ENCODE results near the gene GAL. TPM values are rescaled to one million over a fixed set of nuclear protein-coding genes. Genes with fewer than 3 reads are reported as not detected.

GAL gene
- total RNA-seq, 1 donor from 2014 or later, result 23.4 TPM

DNA sequence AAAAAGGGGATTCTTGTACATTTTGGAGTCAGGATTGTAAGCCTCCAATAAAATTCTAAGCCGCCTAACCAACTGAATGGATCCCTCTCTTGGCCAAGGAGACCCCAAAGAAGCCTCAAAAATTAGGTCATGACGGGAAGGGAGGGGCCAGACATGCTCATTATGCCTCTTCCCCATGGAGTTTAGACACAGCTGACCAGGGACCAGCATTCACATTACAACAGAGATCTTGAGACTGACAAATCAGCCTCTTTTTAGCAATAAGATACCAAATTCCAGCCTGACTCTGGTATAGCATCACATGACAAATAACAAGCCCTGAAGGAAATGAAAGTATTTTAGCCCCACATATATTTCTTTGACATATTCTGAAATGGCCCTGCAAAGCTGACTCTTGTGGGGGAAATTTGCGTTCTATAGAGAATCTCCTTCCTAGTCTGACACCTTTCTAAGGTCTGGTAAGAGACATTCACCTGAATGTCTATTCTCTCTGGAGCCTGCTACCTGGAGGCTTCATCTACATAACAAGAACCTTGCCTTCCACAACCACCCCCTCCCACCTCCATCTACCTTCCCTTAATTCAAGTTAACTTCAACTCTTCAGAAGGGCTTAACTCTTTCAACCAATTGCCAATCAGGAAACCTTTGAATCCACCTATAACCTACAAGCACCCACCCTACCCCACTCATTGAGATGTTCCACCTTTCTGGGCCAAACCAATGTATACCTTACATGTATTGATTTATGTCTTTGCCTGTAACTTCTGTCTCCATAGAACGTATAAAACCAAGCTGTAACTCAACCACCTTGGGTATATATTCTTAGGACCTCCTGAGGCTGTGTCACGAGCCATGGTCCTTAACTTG is 10.3 kb downstream of the GAL start:
- no peak overlapping the region for H3K27ac Mint-ChIP-seq (ENCODE audit: unreplicated experiment)
- no peak overlapping the region for H3K27ac ChIP-seq (ENCODE audit: low read depth, low read length)
- no peaks in the 10 kb centered on the region for H3K79me2 ChIP-seq (ENCODE audit: insufficient read depth, low read length)
- no peak overlapping the region for H3K4me3 ChIP-seq (ENCODE audit: insufficient read depth, low read depth, low read length)
- peaks cover 34% of the 10 kb centered on the region for H3K27me3 ChIP-seq (ENCODE audit: insufficient read depth, low read length)
- H3K4me1 ChIP-seq (ENCODE audit: insufficient read depth, low read length), result no peaks in the 10 kb centered on the region
- DNase-seq (ENCODE audit: low read depth), result no peak
- TF ChIP-seq EZH2 (IDR thresholded peaks at IDR 0.05; ENCODE audit: insufficient read depth, low read length), result no peak
- TF ChIP-seq, protein P1, sequence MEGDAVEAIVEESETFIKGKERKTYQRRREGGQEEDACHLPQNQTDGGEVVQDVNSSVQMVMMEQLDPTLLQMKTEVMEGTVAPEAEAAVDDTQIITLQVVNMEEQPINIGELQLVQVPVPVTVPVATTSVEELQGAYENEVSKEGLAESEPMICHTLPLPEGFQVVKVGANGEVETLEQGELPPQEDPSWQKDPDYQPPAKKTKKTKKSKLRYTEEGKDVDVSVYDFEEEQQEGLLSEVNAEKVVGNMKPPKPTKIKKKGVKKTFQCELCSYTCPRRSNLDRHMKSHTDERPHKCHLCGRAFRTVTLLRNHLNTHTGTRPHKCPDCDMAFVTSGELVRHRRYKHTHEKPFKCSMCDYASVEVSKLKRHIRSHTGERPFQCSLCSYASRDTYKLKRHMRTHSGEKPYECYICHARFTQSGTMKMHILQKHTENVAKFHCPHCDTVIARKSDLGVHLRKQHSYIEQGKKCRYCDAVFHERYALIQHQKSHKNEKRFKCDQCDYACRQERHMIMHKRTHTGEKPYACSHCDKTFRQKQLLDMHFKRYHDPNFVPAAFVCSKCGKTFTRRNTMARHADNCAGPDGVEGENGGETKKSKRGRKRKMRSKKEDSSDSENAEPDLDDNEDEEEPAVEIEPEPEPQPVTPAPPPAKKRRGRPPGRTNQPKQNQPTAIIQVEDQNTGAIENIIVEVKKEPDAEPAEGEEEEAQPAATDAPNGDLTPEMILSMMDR (IDR thresholded peaks at IDR 0.05; ENCODE audit: insufficient read depth, low read depth, low read length), result no peak
- H3K9ac ChIP-seq (ENCODE audit: low read length), result no peak overlapping the region
- peaks cover 10% of the 10 kb centered on the region for H3K9me3 Mint-ChIP-seq (ENCODE audit: unreplicated experiment)
- no peak overlapping the region for H3K4me2 ChIP-seq (ENCODE audit: low read length)
- peaks cover 33% of the 10 kb centered on the region for H3K27me3 Mint-ChIP-seq (ENCODE audit: low read depth, unreplicated experiment)
- H3K4me3 Mint-ChIP-seq (ENCODE audit: unreplicated experiment), result no peak overlapping the region
- peaks cover 1% of the 10 kb centered on the region for H3K36me3 Mint-ChIP-seq (ENCODE audit: low read depth, unreplicated experiment)
- H3K9me3 ChIP-seq (ENCODE audit: insufficient read depth, low read depth, low read length), result peaks cover 4% of the 10 kb centered on the region
- FAIRE-seq, result no peak
- no peak overlapping the region for H2AFZ ChIP-seq (ENCODE audit: low read depth, low read length)
- H3K4me1 Mint-ChIP-seq (ENCODE audit: low read depth, unreplicated experiment), result no peaks in the 10 kb centered on the region
- no peaks in the 10 kb centered on the region for H4K20me1 ChIP-seq (ENCODE audit: insufficient read depth, low read length)
- H3K36me3 ChIP-seq (ENCODE audit: insufficient read depth, low read length), result no peaks in the 10 kb centered on the region

DNA sequence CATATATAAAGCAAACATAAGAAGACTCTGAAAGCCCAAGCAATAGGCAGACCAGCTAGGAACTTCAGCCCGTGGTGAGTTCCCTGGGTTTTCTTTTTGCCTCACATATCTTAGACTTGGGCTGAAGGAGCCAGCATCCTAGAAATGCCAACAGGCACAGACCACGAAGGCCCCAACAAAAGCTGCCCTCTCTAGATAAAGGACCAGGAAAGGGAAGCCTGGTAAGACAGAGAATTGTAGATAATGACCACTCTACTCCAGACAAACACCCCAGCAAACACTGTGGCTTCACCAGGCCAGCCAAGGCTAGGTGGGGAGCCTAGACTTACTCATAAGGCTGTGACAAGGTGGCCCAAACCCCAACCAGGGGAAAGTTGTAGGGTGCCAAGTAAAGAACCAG is 11.2 kb downstream of the GAL start:
- Histone ChIP-seq H4K20me1 (ENCODE audit: insufficient read depth, low read length) (no peaks in the 10 kb centered on the region), H3K27ac (ENCODE audit: low read depth, low read length) (no peak overlapping the region), H3K9ac (ENCODE audit: low read length) (no peak overlapping the region), H3K27me3 (ENCODE audit: insufficient read depth, low read length) (peaks cover 28% of the 10 kb centered on the region), H3K4me2 (ENCODE audit: low read length) (no peak overlapping the region), H3K4me1 (ENCODE audit: insufficient read depth, low read length) (no peaks in the 10 kb centered on the region), H3K9me3 (ENCODE audit: insufficient read depth, low read depth, low read length) (peaks cover 4% of the 10 kb centered on the region), H3K4me3 (ENCODE audit: insufficient read depth, low read depth, low read length) (no peak overlapping the region), H2AFZ (ENCODE audit: low read depth, low read length) (no peak overlapping the region), H3K36me3 (ENCODE audit: insufficient read depth, low read length) (no peaks in the 10 kb centered on the region), H3K79me2 (ENCODE audit: insufficient read depth, low read length) (no peaks in the 10 kb centered on the region)
- Mint-ChIP-seq H3K27ac (ENCODE audit: unreplicated experiment) (no peak overlapping the region), H3K27me3 (ENCODE audit: low read depth, unreplicated experiment) (peaks cover 30% of the 10 kb centered on the region), H3K36me3 (ENCODE audit: low read depth, unreplicated experiment) (peaks cover 2% of the 10 kb centered on the region), H3K4me3 (ENCODE audit: unreplicated experiment) (no peak overlapping the region), H3K9me3 (ENCODE audit: unreplicated experiment) (peaks cover 10% of the 10 kb centered on the region), H3K4me1 (ENCODE audit: low read depth, unreplicated experiment) (no peaks in the 10 kb centered on the region)
- no peak for TF ChIP-seq EZH2 (IDR thresholded peaks at IDR 0.05; ENCODE audit: insufficient read depth, low read length)
- TF ChIP-seq, protein P1 (IDR thresholded peaks at IDR 0.05; ENCODE audit: insufficient read depth, low read depth, low read length), result no peak
- FAIRE-seq, result no peak
- DNase-seq (ENCODE audit: low read depth), result no peak

DNA sequence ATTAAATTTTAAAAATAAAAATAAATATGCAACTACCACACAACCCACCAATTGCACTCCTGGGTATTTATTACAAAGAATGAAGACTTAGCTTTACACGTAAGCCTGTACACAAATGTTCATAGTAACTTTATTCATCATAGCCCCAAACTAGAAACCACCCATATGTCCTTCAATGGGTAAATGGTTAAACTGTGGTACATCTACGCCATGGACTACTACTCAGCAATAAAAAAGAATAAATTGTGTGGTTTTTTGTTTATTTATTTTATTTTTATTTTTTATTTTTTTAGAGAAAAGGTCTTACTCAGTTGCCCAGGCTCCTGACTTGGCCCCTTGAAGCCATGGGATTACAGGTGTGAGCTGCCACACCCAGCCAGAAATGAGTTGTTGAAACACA is 14.6 kb downstream of the GAL start:
- DNase-seq (ENCODE audit: low read depth) (no peak), FAIRE-seq (no peak)
- Histone ChIP-seq H3K9me3 (ENCODE audit: insufficient read depth, low read depth, low read length) (peaks cover 4% of the 10 kb centered on the region), H3K4me1 (ENCODE audit: insufficient read depth, low read length) (no peaks in the 10 kb centered on the region), H3K9ac (ENCODE audit: low read length) (no peak overlapping the region), H4K20me1 (ENCODE audit: insufficient read depth, low read length) (no peaks in the 10 kb centered on the region), H3K36me3 (ENCODE audit: insufficient read depth, low read length) (no peaks in the 10 kb centered on the region), H3K79me2 (ENCODE audit: insufficient read depth, low read length) (no peaks in the 10 kb centered on the region), H3K4me2 (ENCODE audit: low read length) (no peak overlapping the region), H3K4me3 (ENCODE audit: insufficient read depth, low read depth, low read length) (no peak overlapping the region), H3K27me3 (ENCODE audit: insufficient read depth, low read length) (peaks cover 27% of the 10 kb centered on the region), H2AFZ (ENCODE audit: low read depth, low read length) (no peak overlapping the region), H3K27ac (ENCODE audit: low read depth, low read length) (no peak overlapping the region)
- Mint-ChIP-seq H3K9me3 (ENCODE audit: unreplicated experiment) (peaks cover 8% of the 10 kb centered on the region), H3K4me3 (ENCODE audit: unreplicated experiment) (no peak overlapping the region), H3K27me3 (ENCODE audit: low read depth, unreplicated experiment) (peaks cover 24% of the 10 kb centered on the region), H3K36me3 (ENCODE audit: low read depth, unreplicated experiment) (peaks cover 2% of the 10 kb centered on the region), H3K27ac (ENCODE audit: unreplicated experiment) (no peak overlapping the region), H3K4me1 (ENCODE audit: low read depth, unreplicated experiment) (no peaks in the 10 kb centered on the region)
- no peak for TF ChIP-seq EZH2 (IDR thresholded peaks at IDR 0.05; ENCODE audit: insufficient read depth, low read length)
- TF ChIP-seq, protein P1 (IDR thresholded peaks at IDR 0.05; ENCODE audit: insufficient read depth, low read depth, low read length), result no peak
